GM19468 (cell line): Measurements from ENCODE around the gene SLC4A4.

Experiments used
- ATAC-seq: cut with Tn5 transposase; IDR thresholded peaks from one replicate; pipeline ENCODE4 v1.9.1; 2021; ENCODE audit warnings: mild to moderate bottlenecking, moderate library complexity, moderate number of reproducible peaks; ENCODE audit not compliant: unreplicated experiment; ENCODE audit errors: extremely low read depth

Gene SLC4A4

GRCh38 chr4:71466775-71467174 lies 128.0 kb downstream of the SLC4A4 start:
- ATAC-seq = no peak

- no peak for ATAC-seq
Measured at GRCh38 chr4:71468116-71468710, 129.4 kb downstream of the SLC4A4 start.

GRCh38 chr4:71469541-71469940 lies 130.7 kb downstream of the SLC4A4 start:
- no peak for ATAC-seq

- ATAC-seq = no peak
Measured at GRCh38 chr4:71470524-71470923, 131.7 kb downstream of the SLC4A4 start.

- no peak for ATAC-seq
Measured at GRCh38 chr4:71472946-71473345, 134.1 kb downstream of the SLC4A4 start.

- no peak for ATAC-seq
Measured at GRCh38 chr4:71473541-71474240, 134.9 kb downstream of the SLC4A4 start.

- no peak for ATAC-seq
Measured at GRCh38 chr4:71474731-71475130, 135.9 kb downstream of the SLC4A4 start.

GRCh38 chr4:71476240-71476639 lies 137.4 kb downstream of the SLC4A4 start:
- no peak for ATAC-seq

GRCh38 chr4:71486550-71487343 lies 147.9 kb downstream of the SLC4A4 start:
- no peak for ATAC-seq

GRCh38 chr4:71487344-71487920 lies 148.6 kb downstream of the SLC4A4 start:
- no peak for ATAC-seq

- ATAC-seq = no peak
Measured at GRCh38 chr4:71494539-71494938, 155.7 kb downstream of the SLC4A4 start.

- ATAC-seq = no peak
Measured at GRCh38 chr4:71495454-71495853, 156.6 kb downstream of the SLC4A4 start.

- ATAC-seq = no peak
Measured at GRCh38 chr4:71497078-71497477, 158.3 kb downstream of the SLC4A4 start.

GRCh38 chr4:71498002-71498401 lies 159.2 kb downstream of the SLC4A4 start:
- ATAC-seq = no peak

GRCh38 chr4:71498625-71499024 lies 159.8 kb downstream of the SLC4A4 start:
- no peak for ATAC-seq

GRCh38 chr4:71501992-71502391 lies 163.2 kb downstream of the SLC4A4 start:
- no peak for ATAC-seq

GRCh38 chr4:71518283-71518989 lies 179.6 kb downstream of the SLC4A4 start:
- ATAC-seq = no peak

GRCh38 chr4:71520308-71520707 lies 181.5 kb downstream of the SLC4A4 start:
- no peak for ATAC-seq

- no peak for ATAC-seq
Measured at GRCh38 chr4:71520850-71521249, 182.0 kb downstream of the SLC4A4 start.

GRCh38 chr4:71524756-71525155 lies 185.9 kb downstream of the SLC4A4 start:
- ATAC-seq = no peak
